Measurements from ENCODE around the gene BBS4.
A peak's percentile ranks its signal among the peaks of the same experiment; 100 is the strongest.

BBS4 gene

GRCh38 chr15:72728821-72729220 is 42.8 kb downstream of the BBS4 start:
- no peak overlapping the region for H3K4me3 ChIP-seq (ENCODE audit: insufficient read depth, low read depth, low read length, poor library complexity, severe bottlenecking)
- peaks cover 10% of the 10 kb centered on the region for H3K36me3 ChIP-seq (ENCODE audit: control insufficient read depth, insufficient read depth, low read length)
- H3K4me1 ChIP-seq (ENCODE audit: control insufficient read depth, insufficient read depth, low read length, poor library complexity, severe bottlenecking) = no peaks in the 10 kb centered on the region
- H3K27ac ChIP-seq (ENCODE audit: insufficient read depth, low read length, poor library complexity, severe bottlenecking) = no peak overlapping the region
- H3K27me3 ChIP-seq (replicated peaks; ENCODE audit: control insufficient read depth, insufficient read depth, low read length, poor library complexity, severe bottlenecking) = no peaks in the 10 kb centered on the region
- no peaks in the 10 kb centered on the region for H3K9me3 ChIP-seq (ENCODE audit: control insufficient read depth, low read length)
- no peak for DNase-seq

GRCh38 chr15:72732086-72732485 is 46.1 kb downstream of the BBS4 start:
- H3K9me3 ChIP-seq (ENCODE audit: control insufficient read depth, low read length) = no peaks in the 10 kb centered on the region
- DNase-seq = no peak
- H3K4me1 ChIP-seq (ENCODE audit: control insufficient read depth, insufficient read depth, low read length, poor library complexity, severe bottlenecking) = no peaks in the 10 kb centered on the region
- H3K27me3 ChIP-seq (replicated peaks; ENCODE audit: control insufficient read depth, insufficient read depth, low read length, poor library complexity, severe bottlenecking) = no peaks in the 10 kb centered on the region
- H3K4me3 ChIP-seq (ENCODE audit: insufficient read depth, low read depth, low read length, poor library complexity, severe bottlenecking) = no peak overlapping the region
- peaks cover 18% of the 10 kb centered on the region for H3K36me3 ChIP-seq (ENCODE audit: control insufficient read depth, insufficient read depth, low read length)
- H3K27ac ChIP-seq (ENCODE audit: insufficient read depth, low read length, poor library complexity, severe bottlenecking) = no peak overlapping the region

- Histone ChIP-seq H3K4me3 (ENCODE audit: insufficient read depth, low read depth, low read length, poor library complexity, severe bottlenecking) (no peak overlapping the region), H3K36me3 (ENCODE audit: control insufficient read depth, insufficient read depth, low read length) (peaks cover 23% of the 10 kb centered on the region), H3K4me1 (ENCODE audit: control insufficient read depth, insufficient read depth, low read length, poor library complexity, severe bottlenecking) (no peaks in the 10 kb centered on the region), H3K27ac (ENCODE audit: insufficient read depth, low read length, poor library complexity, severe bottlenecking) (no peak overlapping the region), H3K9me3 (ENCODE audit: control insufficient read depth, low read length) (no peaks in the 10 kb centered on the region), H3K27me3 (replicated peaks; ENCODE audit: control insufficient read depth, insufficient read depth, low read length, poor library complexity, severe bottlenecking) (no peaks in the 10 kb centered on the region)
- no peak for DNase-seq
These were observed 46.5 kb downstream of the BBS4 start for GRCh38 chr15:72732516-72732915.

- H3K36me3 ChIP-seq (ENCODE audit: control insufficient read depth, insufficient read depth, low read length) = peaks cover 31% of the 10 kb centered on the region
- H3K4me3 ChIP-seq (ENCODE audit: insufficient read depth, low read depth, low read length, poor library complexity, severe bottlenecking) = no peak overlapping the region
- DNase-seq = no peak
These were observed 48.1 kb downstream of the BBS4 start for GRCh38 chr15:72733941-72734738.

GRCh38 chr15:72735111-72735510 is 49.1 kb downstream of the BBS4 start:
- no peak for DNase-seq
- Histone ChIP-seq H3K9me3 (ENCODE audit: control insufficient read depth, low read length) (no peaks in the 10 kb centered on the region), H3K4me1 (ENCODE audit: control insufficient read depth, insufficient read depth, low read length, poor library complexity, severe bottlenecking) (peaks cover 5% of the 10 kb centered on the region), H3K27me3 (replicated peaks; ENCODE audit: control insufficient read depth, insufficient read depth, low read length, poor library complexity, severe bottlenecking) (no peaks in the 10 kb centered on the region), H3K36me3 (ENCODE audit: control insufficient read depth, insufficient read depth, low read length) (peaks cover 31% of the 10 kb centered on the region), H3K27ac (ENCODE audit: insufficient read depth, low read length, poor library complexity, severe bottlenecking) (no peak overlapping the region), H3K4me3 (ENCODE audit: insufficient read depth, low read depth, low read length, poor library complexity, severe bottlenecking) (no peak overlapping the region)

More at GRCh38 chr15:72733941-72734738, 48.1 kb downstream of the BBS4 start:
- Histone ChIP-seq H3K9me3 (ENCODE audit: control insufficient read depth, low read length) (no peaks in the 10 kb centered on the region), H3K27me3 (replicated peaks; ENCODE audit: control insufficient read depth, insufficient read depth, low read length, poor library complexity, severe bottlenecking) (no peaks in the 10 kb centered on the region), H3K4me1 (ENCODE audit: control insufficient read depth, insufficient read depth, low read length, poor library complexity, severe bottlenecking) (no peaks in the 10 kb centered on the region), H3K27ac (ENCODE audit: insufficient read depth, low read length, poor library complexity, severe bottlenecking) (no peak overlapping the region)

- Histone ChIP-seq H3K4me3 (ENCODE audit: insufficient read depth, low read depth, low read length, poor library complexity, severe bottlenecking) (no peak overlapping the region), H3K36me3 (ENCODE audit: control insufficient read depth, insufficient read depth, low read length) (peaks cover 21% of the 10 kb centered on the region), H3K27me3 (replicated peaks; ENCODE audit: control insufficient read depth, insufficient read depth, low read length, poor library complexity, severe bottlenecking) (no peaks in the 10 kb centered on the region), H3K9me3 (ENCODE audit: control insufficient read depth, low read length) (no peaks in the 10 kb centered on the region), H3K27ac (ENCODE audit: insufficient read depth, low read length, poor library complexity, severe bottlenecking) (no peak overlapping the region), H3K4me1 (ENCODE audit: control insufficient read depth, insufficient read depth, low read length, poor library complexity, severe bottlenecking) (peaks cover 10% of the 10 kb centered on the region)
- no peak for DNase-seq
These were observed 51.1 kb downstream of the BBS4 start for GRCh38 chr15:72737061-72737460.

GRCh38 chr15:72737723-72738122 is 51.7 kb downstream of the BBS4 start:
- Histone ChIP-seq H3K36me3 (ENCODE audit: control insufficient read depth, insufficient read depth, low read length) (peaks cover 20% of the 10 kb centered on the region), H3K27me3 (replicated peaks; ENCODE audit: control insufficient read depth, insufficient read depth, low read length, poor library complexity, severe bottlenecking) (no peaks in the 10 kb centered on the region), H3K27ac (ENCODE audit: insufficient read depth, low read length, poor library complexity, severe bottlenecking) (no peak overlapping the region), H3K4me3 (ENCODE audit: insufficient read depth, low read depth, low read length, poor library complexity, severe bottlenecking) (no peak overlapping the region), H3K9me3 (ENCODE audit: control insufficient read depth, low read length) (no peaks in the 10 kb centered on the region), H3K4me1 (ENCODE audit: control insufficient read depth, insufficient read depth, low read length, poor library complexity, severe bottlenecking) (peaks cover 10% of the 10 kb centered on the region)
- DNase-seq = no peak

GRCh38 chr15:72740219-72740618 is 54.2 kb downstream of the BBS4 start:
- no peak for DNase-seq
- Histone ChIP-seq H3K4me1 (ENCODE audit: control insufficient read depth, insufficient read depth, low read length, poor library complexity, severe bottlenecking) (peaks cover 10% of the 10 kb centered on the region), H3K36me3 (ENCODE audit: control insufficient read depth, insufficient read depth, low read length) (peaks cover 20% of the 10 kb centered on the region), H3K27me3 (replicated peaks; ENCODE audit: control insufficient read depth, insufficient read depth, low read length, poor library complexity, severe bottlenecking) (no peaks in the 10 kb centered on the region), H3K4me3 (ENCODE audit: insufficient read depth, low read depth, low read length, poor library complexity, severe bottlenecking) (no peak overlapping the region), H3K27ac (ENCODE audit: insufficient read depth, low read length, poor library complexity, severe bottlenecking) (peak overlapping the region; percentile 25), H3K9me3 (ENCODE audit: control insufficient read depth, low read length) (no peaks in the 10 kb centered on the region)

GRCh38 chr15:72749700-72750099 is 63.7 kb downstream of the BBS4 start:
- no peak overlapping the region for H3K27ac ChIP-seq (ENCODE audit: insufficient read depth, low read length, poor library complexity, severe bottlenecking)
- H3K36me3 ChIP-seq (ENCODE audit: control insufficient read depth, insufficient read depth, low read length) = peaks cover 24% of the 10 kb centered on the region
- DNase-seq = no peak
- no peaks in the 10 kb centered on the region for H3K9me3 ChIP-seq (ENCODE audit: control insufficient read depth, low read length)
- H3K4me3 ChIP-seq (ENCODE audit: insufficient read depth, low read depth, low read length, poor library complexity, severe bottlenecking) = no peak overlapping the region
- no peaks in the 10 kb centered on the region for H3K27me3 ChIP-seq (replicated peaks; ENCODE audit: control insufficient read depth, insufficient read depth, low read length, poor library complexity, severe bottlenecking)
- no peaks in the 10 kb centered on the region for H3K4me1 ChIP-seq (ENCODE audit: control insufficient read depth, insufficient read depth, low read length, poor library complexity, severe bottlenecking)

- Histone ChIP-seq H3K27me3 (replicated peaks; ENCODE audit: control insufficient read depth, insufficient read depth, low read length, poor library complexity, severe bottlenecking) (no peaks in the 10 kb centered on the region), H3K27ac (ENCODE audit: insufficient read depth, low read length, poor library complexity, severe bottlenecking) (no peak overlapping the region), H3K4me3 (ENCODE audit: insufficient read depth, low read depth, low read length, poor library complexity, severe bottlenecking) (no peak overlapping the region), H3K9me3 (ENCODE audit: control insufficient read depth, low read length) (no peaks in the 10 kb centered on the region), H3K4me1 (ENCODE audit: control insufficient read depth, insufficient read depth, low read length, poor library complexity, severe bottlenecking) (no peaks in the 10 kb centered on the region), H3K36me3 (ENCODE audit: control insufficient read depth, insufficient read depth, low read length) (peaks cover 41% of the 10 kb centered on the region)
- no peak for DNase-seq
These were observed 65.9 kb downstream of the BBS4 start for GRCh38 chr15:72751751-72752455.

Data from effector memory CD4-positive, alpha-beta T cell (primary cell).